Stimulated activated CD8-positive, alpha-beta memory T cell treated with anti-CD3 and anti-CD28 coated beads, Interleukin-12 subunit alpha, Interleukin-12 subunit beta, amount 100 ng/mL, for 24 hours (primary cell): ENCODE measurements around the gene DBF4B.

Experiments
- DNase-seq: peaks from one replicate; pipeline ENCODE4 v3.0.0-alpha.2; 2020; ENCODE audit errors: extremely low read depth

Gene DBF4B

DNA sequence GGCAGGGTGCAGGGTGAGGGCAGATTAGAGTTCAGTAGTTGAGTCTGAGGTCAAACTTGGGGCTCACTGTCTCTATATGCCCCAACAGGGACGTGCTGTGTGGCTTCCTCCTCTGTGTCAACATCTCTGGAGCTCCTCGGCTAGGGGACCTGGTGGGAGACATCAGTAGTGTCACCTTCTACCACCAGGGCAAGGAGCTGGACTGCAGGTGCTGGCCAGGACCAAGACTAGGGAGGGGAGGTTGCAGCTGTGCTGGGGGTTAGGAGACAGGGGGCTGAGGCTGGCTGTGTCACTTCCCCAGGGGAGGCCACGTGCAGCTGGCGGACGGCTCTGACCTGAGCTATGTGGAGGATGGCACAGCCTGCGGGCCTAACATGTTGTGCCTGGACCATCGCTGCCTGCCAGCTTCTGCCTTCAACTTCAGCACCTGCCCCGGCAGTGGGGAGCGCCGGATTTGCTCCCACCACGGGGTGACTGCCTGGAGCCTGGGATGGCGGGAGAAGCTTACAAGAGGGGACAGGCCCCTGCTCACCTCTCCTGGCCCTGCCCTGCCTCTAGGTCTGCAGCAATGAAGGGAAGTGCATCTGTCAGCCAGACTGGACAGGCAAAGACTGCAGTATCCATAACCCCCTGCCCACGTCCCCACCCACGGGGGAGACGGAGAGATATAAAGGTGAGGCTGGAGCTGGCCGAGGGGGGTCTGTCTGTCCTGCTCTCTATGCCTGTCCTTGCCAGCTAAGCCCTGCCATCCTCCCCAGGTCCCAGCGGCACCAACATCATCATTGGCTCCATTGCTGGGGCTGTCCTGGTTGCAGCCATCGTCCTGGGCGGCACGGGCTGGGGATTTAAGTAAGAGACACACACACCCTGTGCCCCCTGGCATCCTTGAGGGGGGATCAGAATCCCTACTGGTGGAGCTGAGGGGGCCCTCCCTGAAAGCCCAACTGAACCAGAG is 69.2 kb downstream of the DBF4B start:
- DNase-seq = no peak

DNA sequence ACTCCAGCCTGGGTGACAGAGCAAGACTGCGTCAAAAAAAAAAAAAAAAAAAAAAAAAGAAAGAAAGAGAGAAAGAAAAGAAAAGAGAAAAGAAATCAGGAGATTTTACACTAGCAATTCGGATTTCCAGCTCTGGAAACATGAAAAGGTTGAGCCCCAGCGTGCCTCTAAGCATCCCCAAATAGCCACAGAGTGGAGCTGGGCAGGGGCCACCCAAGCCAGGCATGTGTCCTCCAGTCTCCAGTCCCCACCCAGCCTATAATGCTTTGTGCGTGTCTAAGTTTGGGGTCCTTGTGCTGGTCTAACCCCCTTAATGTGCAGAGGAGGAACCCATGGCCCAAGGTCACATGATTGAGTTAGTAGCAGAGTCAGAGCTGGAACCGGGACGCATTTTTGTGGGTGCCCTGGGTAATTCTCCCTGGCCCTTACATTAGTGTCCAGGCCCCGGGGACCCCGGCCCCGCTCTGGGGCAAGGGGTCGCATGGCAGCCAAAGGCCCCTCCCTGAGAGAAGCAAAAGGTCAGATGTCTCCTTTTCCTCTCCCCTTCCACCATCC is 70.3 kb downstream of the DBF4B start:
- no peak for DNase-seq

DNA sequence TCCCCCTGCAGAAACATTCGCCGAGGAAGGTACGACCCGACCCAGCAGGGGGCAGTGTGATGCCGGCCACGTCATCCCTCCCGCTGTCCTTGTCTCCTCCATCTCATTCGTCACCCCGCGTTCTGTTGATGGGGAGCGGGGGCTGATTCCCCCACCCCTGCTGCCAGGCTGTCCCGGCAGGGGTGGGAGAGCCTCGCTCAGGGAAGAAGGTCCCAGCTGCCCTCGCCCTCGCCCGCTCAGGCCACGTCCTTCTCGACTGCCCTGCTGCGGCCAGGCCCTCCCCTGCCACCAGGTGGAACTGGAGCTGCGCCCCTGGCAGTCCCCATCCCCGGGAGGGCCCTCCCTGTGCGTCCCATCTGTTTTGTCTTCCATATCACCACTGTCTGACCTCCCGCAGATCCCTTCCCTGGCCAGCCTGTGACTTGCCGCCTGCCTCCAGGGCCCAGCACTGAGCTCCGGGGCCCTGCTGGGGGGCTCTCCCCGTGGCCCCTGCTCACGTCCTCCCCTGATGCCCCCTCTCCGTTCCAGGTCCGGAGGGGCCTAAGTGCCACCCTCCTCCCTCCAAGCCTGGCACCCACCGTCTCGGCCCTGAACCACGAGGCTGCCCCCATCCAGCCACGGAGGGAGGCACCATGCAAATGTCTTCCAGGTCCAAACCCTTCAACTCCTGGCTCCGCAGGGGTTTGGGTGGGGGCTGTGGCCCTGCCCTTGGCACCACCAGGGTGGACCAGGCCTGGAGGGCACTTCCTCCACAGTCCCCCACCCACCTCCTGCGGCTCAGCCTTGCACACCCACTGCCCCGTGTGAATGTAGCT is 71.0 kb downstream of the DBF4B start:
- peak; percentile 44 for DNase-seq

DNA sequence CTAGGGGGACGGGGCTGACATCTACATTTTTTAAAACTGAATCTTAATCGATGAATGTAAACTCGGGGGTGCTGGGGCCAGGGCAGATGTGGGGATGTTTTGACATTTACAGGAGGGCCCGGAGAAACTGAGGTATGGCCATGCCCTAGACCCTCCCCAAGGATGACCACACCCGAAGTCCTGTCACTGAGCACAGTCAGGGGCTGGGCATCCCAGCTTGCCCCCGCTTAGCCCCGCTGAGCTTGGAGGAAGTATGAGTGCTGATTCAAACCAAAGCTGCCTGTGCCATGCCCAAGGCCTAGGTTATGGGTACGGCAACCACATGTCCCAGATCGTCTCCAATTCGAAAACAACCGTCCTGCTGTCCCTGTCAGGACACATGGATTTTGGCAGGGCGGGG is 71.7 kb downstream of the DBF4B start:
- no peak for DNase-seq

DNA sequence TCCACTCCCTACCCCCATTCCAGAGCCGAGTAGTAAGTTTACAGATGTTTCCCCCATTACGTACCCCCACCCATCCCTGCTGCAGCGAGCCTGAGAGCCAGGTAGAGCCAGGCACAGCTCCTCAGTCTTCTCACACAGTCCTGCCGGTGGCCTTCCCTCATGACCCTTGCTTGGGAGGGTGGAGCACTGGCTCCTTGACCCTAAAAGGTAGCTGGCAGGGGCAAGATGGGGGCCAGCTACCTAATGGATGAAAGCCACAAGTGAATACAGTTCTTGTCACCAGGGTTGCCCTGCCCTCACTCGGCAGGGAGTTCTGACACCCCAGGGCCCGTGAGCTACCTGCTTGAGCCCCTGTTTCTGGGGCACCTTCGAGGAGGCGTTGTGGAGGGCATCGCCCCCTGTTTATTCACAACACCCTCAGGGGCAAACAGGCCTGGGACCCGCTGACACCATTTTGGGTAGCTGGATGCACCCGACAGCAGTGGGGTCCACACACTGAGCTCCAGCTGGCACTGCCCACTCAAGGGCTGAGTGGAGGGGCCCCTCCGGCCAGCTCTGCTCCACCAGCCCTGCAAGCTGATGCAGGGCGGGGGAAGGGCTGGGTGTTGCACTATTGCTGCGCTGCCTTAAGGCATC is 72.5 kb downstream of the DBF4B start:
- DNase-seq = no peak

DNA sequence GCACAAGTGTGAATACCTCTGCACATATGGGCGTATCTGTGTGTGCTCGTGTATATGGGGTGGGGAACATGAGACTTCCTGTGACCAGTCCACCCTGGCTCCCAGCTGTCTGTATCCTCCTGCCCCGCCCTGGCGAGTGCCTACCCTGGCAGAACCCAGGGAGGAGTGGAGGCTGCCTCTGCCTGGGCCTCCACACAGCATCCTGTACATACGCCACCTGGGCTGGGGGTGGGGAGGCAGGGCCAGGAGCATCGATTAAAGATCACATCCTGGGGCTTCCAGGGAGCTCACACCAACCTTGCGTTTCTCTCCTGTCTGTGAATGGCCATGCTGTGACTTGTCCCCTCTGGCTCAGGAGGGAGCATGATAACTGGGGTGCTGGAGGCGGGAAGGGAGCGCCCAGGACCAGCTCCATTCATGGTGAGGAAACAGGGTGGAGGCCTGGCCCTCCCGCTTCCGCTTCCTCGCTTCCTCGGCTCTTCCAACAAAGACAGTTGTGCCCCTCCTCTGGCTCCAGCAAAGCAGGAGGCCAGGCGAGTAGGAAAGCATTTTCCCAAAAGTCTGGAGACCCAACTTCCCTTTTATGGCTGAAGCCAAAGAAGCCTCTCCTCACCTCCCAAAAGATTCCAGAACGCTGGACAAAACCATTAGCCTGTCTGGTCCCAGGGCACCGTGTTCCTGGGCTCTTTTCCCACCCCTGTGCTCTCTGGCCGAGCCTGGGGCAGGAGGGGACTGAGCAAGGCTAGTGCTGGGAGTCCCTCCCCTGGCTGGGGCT is 73.3 kb downstream of the DBF4B start:
- no peak for DNase-seq

DNA sequence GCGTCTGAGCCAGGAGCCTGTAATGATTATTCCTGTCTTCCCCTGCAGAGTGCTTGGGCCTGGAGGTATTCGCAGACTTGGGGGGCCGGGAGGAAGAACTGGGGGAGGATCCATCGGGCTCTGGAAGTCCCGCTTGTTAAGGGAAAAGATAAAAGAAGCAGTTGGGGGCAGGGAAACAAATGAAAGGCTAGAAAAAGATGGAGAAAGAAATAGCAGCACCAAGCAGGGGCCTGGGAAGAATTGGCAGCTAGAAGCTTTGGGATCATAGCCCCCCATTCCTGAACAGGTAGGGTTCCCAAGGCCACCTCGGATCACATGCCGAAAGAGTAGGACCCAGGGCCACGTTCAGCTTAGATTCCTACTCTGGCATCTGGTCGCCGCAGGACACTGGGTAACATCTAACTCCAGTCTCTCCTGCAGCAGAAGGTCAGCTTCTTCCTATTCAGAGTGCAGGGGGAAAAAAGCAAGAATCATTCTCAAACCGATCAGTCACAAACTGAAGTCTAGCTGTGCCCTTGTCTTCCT is 73.9 kb downstream of the DBF4B start:
- no peak for DNase-seq

DNA sequence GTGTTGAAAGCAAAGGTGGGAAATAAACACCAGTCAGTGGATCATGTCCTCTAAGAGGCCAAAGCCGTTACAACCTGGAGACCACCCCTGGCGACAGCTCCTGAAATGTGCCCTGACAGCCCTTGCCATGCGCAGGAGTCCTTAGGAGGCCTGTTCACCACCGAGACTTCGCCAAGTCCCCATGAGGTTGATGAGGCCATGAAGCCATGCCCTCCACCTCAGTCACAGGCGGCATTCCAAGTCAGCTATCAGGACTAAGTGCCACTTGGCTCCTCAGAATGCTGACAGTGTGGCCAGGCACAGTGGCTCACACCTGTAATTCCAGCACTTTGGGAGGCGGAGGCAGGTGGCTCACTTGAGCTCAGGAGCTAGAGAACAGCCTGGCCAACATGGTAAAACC is 77.5 kb downstream of the DBF4B start:
- no peak for DNase-seq

GRCh38 chr17:44786551-44787081 is 78.2 kb downstream of the DBF4B start:
- no peak for DNase-seq

GRCh38 chr17:44787271-44787940 is 78.9 kb downstream of the DBF4B start:
- no peak for DNase-seq

- no peak for DNase-seq
Observed at GRCh38 chr17:44788139-44788538, 79.7 kb downstream of the DBF4B start.

DNA sequence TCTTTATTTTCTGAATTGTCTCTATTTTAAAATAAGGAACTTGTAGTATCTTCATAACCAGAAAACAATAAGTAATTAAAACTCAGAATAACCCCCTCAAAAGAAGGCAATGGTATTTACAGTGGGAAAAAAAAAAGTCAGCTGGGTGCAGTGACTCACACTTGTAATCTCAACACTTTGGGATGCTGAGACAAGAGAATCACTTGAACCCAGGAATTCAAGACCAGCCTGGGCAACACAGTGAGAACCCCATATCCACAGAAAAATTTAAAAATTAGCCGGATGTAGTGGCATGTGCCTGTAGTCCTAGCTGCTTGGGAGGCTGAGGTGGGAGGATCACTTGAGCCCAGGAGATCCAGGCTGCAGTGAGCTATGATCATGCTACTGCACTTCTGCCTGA is 83.8 kb downstream of the DBF4B start:
- no peak for DNase-seq

DNA sequence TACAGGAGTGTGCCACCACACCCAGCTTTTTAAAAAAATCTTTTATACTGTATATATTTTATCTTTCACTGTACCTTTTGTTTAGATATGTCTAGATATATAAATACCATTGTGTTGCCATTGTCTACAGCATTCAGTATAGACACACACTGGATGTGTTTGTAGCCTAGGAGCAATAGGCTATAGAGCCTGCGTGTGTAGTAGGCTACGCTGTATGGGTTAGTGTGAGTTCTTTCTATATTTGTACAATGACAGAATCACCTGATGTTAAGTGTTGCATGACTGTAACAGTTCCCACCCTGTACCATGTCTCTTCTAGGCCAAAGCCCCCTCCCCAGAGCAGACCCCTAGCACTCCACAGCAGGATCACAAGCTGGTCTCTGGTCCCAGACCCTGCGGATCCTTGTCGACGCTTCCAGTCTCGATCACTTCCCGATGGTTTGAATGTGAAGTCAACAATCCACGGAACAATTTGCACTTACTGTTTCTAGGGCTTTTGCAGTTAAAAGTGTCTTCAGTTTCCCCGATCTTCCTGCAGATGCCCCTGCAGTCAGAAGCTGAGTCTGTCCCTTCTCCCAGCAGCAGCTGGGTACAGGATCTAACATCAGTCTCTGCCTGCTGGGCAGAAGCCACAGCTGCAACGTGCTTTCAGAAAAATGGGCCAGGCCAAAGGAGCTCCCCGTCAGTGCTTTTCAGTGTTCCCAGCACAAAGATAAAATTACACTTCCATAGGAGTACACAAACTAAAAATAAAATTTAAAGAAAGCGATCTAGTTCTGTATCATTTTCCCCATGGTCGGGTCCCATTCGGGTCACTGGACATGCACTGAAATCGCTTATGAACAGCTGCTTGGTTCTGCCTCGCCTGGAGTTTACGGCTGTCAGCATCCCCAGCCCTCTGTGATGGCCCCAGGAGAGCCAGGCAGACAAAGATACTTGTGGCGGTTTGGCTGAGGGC is 85.7 kb downstream of the DBF4B start:
- no peak for DNase-seq

GRCh38 chr17:44794851-44795413 is 86.5 kb downstream of the DBF4B start:
- no peak for DNase-seq

- no peak for DNase-seq
Observed at GRCh38 chr17:44795421-44795820, 87.0 kb downstream of the DBF4B start.

- DNase-seq = no peak
Observed at GRCh38 chr17:44795928-44796327, 87.5 kb downstream of the DBF4B start.

DNA sequence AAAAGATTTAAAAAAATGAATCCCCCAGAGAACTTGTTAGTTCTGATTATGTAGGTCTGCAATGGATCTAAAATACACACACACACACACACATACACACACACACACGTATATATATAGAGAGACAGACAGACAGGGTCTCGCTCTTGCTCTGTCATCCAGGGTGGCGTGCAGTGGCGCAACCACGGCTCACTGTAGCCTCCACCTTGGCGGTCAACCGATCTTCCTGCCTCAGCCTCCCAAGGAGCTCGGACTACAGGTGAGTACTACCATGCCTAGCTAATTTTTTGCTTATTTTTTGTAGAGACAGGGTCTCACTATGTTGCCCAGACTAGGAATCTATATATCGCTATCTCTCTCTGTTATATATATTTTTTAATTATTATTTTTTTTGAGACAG is 88.3 kb downstream of the DBF4B start:
- no peak for DNase-seq

DNA sequence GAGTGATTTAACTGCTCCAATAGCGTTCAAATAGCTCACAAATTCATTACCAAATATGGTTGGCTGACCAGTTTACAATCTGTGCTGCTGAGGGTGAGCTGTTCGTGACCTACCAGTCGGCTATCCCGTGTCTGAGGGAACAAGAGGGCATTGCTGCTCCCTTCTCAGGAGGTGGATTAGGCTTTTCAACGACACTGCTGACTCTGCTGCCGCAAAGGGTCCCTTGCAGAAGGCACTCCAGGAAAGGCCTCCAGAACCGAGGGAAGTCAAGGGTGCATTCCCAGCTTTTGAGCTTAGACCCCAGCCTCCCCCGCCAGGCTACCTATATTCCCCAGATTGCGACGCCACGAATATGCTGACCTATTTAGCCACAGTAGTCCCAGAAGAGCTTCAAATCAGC is 89.3 kb downstream of the DBF4B start:
- DNase-seq = no peak

GRCh38 chr17:44798356-44798755 is 89.9 kb downstream of the DBF4B start:
- DNase-seq = no peak
